MG63 (cell line): ENCODE results near the gene USH2A. TPM values are rescaled to one million over a fixed set of nuclear protein-coding genes. Genes with fewer than 3 reads are reported as not detected.
A peak's percentile ranks its signal among the peaks of the same experiment; 100 is the strongest.

Experiments used
- DNase-seq: peaks from one replicate; pipeline ENCODE4 v3.0.0-alpha.2; 2020
- H3K27me3 ChIP-seq: fragments of 250-450 bp; sonication (Bioruptor Pico); 2 replicates; pipeline ENCODE4 v1.5.1; 2020; ENCODE audit warnings: mild to moderate bottlenecking, moderate library complexity
- H3K36me3 ChIP-seq: fragments of 250-450 bp; sonication (Bioruptor Pico); 2 replicates; pipeline ENCODE4 v1.5.1; 2020; ENCODE audit warnings: mild to moderate bottlenecking, moderate library complexity
- H3K4me3 ChIP-seq: fragments of 250-450 bp; sonication (Bioruptor Pico); 2 replicates; pipeline ENCODE4 v1.5.1; 2020; ENCODE audit warnings: mild to moderate bottlenecking, moderate library complexity
- H3K9me3 ChIP-seq: fragments of 250-450 bp; sonication (Bioruptor Pico); 2 replicates; pipeline ENCODE4 v1.5.1; 2020; ENCODE audit warnings: mild to moderate bottlenecking, moderate library complexity
- total RNA-seq: library from RNA; depleted of rRNA; stranded (reverse); fragments of >200 nt; shearing (Covaris generic); gene quantifications from 2 replicates; pipeline ENCODE4 v1.2.3, GENCODE V29; 2014; ENCODE audit warnings: low replicate concordance

Gene USH2A
- total RNA-seq, 1 experiment from 2014 or later: 0.16 TPM

DNA sequence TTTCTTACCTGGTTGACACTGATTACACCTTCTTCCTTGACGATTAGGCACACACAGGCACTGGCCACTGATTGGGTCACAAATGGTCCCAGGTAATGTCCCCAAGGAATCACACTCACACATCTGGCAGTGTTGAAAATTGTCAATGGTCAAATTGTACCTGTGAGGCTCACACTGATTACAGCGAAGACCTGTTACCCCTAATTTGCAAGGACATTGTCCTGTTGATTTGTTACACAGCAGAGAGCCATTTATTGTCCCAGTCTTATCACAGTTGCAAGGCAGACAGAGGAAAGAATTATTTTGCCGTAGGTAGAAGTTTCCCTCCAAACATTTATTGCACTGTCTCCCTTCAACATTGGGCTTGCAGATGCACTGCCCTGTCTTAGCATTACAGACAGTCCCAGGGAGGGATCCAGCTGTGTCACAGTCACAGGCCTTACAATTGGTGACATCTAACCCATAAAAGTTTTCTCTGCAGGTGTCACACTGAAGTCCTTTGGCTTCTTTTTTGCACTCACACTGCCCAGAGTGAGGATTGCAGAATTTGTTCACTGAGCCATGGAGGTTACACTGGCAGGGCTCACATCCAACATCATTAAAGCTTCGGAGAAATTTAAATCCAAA, 176.6 kb downstream of the USH2A start:
- H3K36me3 ChIP-seq: no peaks in the 10 kb centered on the region
- no peak for DNase-seq
- no peak overlapping the region for H3K4me3 ChIP-seq
- H3K27me3 ChIP-seq: no peaks in the 10 kb centered on the region
- no peaks in the 10 kb centered on the region for H3K9me3 ChIP-seq

DNA sequence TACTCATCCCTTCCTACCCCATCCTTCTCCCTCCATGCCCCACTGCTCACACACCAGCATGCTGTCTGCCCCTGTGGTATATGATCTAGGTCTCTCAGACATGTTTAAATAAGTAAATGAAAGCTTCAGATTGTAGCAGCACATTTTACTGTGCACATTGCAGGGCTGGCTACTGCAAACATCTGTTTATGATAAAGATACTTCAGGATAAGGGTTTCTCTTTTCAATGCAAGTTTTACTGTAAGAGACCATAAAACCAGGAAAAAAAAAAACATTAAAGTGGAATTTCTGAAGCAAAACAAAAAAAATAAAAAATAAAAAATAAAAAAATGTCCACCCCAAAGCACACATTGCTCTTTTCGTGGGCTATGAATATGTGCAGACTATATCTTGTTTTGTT, 184.4 kb downstream of the USH2A start:
- no peak for DNase-seq
- H3K9me3 ChIP-seq: no peaks in the 10 kb centered on the region
- H3K27me3 ChIP-seq: no peaks in the 10 kb centered on the region
- no peak overlapping the region for H3K4me3 ChIP-seq
- H3K36me3 ChIP-seq: no peaks in the 10 kb centered on the region

DNA sequence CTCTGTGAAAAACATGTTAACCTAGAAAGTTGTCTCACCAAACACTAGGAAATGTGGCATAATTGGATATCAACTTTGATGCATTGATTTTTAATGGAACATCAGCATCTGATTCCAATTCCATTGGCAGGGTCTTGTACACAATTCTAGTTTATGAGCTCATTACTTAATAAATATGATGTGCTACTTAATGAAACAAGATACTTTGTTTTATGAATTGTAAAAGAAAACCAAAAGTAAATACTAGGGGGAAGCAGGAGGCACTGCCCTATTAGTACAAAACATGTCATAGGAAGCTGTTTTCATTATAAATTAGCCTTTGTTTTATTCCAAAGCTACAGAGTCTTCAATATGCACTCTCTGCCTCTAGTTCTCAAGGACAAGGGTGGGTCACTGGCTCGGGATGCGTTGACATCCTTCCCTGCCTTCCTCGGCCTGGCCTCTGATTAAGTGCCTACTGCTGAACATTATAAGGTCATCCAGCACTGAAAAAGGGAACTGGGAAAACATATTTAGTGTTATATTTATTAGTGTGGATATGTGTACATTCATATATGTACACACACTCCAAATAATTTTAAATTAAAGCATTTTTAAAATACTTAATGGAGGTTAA, 185.2 kb downstream of the USH2A start:
- Histone ChIP-seq H3K36me3 (no peaks in the 10 kb centered on the region), H3K4me3 (no peak overlapping the region), H3K9me3 (no peaks in the 10 kb centered on the region), H3K27me3 (no peaks in the 10 kb centered on the region)
- no peak for DNase-seq

DNA sequence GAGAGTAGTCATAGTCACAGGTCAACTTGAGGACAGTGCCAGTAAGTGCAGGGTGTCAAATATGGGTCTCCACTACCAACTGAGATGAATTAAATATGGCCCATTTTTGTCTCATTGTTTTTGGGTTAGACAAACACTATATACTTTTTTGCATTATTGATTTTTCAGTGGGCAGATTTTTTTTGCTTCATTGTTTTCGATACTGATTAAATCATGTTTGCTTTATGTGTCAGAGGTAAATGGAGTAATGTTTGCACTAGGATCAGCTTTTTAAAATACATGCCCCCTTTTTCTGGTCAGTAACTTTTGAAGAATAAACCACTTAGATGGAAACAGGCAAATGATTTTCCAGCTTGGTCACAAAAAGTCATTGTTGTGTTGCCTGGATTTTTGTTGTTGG, 199.0 kb downstream of the USH2A start:
- H3K9me3 ChIP-seq: peaks cover 4% of the 10 kb centered on the region
- no peak overlapping the region for H3K4me3 ChIP-seq
- H3K27me3 ChIP-seq: no peaks in the 10 kb centered on the region
- no peaks in the 10 kb centered on the region for H3K36me3 ChIP-seq
- no peak for DNase-seq

DNA sequence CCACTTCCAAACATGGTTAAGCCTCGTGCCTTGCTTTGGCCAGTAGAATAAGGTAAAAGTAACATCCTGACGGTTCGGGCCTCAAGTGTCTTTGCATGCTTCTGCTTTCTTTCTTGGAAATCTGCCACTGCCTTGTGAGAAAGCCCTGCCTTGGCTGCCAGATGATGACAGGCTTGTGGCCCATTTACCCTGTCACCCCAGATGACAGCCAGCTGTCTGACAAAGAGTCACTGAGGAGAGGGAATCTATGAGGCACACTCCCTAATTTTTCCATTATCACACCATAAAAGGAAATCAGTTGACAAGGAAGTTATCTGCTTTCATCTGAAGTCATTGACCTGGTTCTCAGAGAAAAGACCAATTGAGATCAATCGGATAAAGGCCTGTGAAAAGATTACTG, 199.8 kb downstream of the USH2A start:
- DNase-seq: no peak
- H3K36me3 ChIP-seq: no peaks in the 10 kb centered on the region
- no peak overlapping the region for H3K4me3 ChIP-seq
- peaks cover 4% of the 10 kb centered on the region for H3K9me3 ChIP-seq
- H3K27me3 ChIP-seq: no peaks in the 10 kb centered on the region

DNA sequence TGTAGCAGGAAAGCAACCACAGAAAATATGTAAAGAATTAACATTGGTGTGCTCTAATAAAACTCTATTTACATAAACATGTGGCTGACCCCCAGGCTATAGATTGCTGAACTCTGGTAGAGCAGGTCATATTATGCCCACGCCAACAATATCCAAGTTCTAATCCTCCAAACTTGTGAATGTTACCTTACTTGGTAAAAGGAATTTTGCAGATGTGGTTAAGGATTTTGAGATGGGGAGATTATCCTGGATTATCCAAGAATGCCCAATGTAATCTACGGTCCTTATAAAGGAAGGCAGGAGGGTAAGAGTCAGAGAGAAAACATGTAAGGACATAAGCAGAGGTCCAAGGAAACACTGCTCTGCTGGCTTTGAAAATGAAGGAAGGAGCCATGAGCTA, 201.0 kb downstream of the USH2A start:
- Histone ChIP-seq H3K4me3 (no peak overlapping the region), H3K27me3 (no peaks in the 10 kb centered on the region), H3K9me3 (peaks cover 4% of the 10 kb centered on the region), H3K36me3 (no peaks in the 10 kb centered on the region)
- peak; percentile 8 for DNase-seq

DNA sequence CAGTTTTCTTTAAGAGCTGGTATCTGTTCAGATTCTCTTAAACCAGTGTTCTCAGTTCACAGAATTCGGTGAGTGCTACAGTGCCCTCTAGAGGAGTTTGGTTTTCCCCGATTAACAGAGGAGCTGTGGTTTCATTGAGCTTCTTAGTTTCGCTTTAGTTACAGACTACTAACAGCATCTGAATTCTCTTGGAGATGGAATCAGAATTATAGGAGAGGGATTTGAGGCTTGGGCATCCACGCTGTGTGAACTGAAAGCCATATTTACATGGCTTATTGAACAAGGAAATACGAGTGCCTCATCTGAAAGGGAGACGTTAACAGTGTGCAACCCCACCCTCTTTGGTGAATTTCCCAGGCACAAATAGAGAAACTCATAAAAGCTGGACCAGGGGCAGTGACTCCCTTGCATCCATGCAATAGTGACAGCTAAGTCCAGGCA, 202.0 kb downstream of the USH2A start:
- Histone ChIP-seq H3K9me3 (peaks cover 2% of the 10 kb centered on the region), H3K27me3 (no peaks in the 10 kb centered on the region), H3K36me3 (no peaks in the 10 kb centered on the region), H3K4me3 (peak overlapping the region; percentile 47)
- peak; percentile 59 for DNase-seq

DNA sequence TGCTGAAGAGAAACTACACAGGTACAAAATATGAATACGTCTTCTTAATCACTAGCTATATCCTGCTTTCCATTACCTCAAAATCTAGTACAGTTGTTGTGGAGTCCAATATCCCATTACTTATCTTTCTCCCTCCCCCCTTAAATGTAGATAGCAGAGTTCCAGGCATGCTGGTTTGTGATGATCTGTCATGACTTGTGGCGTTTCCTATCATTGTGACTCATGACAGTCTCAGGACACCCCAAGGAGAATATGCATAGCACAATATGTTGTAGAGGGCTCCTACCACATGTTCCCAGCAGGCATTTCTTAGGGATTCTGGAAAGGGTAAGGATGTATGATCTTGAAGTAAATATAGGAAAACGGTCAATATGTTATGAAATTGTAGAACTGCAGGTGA, 206.9 kb downstream of the USH2A start:
- H3K27me3 ChIP-seq: no peaks in the 10 kb centered on the region
- H3K36me3 ChIP-seq: no peaks in the 10 kb centered on the region
- no peak for DNase-seq
- H3K4me3 ChIP-seq: no peak overlapping the region
- no peaks in the 10 kb centered on the region; the same call in 1 of the 2 replicates for H3K9me3 ChIP-seq

DNA sequence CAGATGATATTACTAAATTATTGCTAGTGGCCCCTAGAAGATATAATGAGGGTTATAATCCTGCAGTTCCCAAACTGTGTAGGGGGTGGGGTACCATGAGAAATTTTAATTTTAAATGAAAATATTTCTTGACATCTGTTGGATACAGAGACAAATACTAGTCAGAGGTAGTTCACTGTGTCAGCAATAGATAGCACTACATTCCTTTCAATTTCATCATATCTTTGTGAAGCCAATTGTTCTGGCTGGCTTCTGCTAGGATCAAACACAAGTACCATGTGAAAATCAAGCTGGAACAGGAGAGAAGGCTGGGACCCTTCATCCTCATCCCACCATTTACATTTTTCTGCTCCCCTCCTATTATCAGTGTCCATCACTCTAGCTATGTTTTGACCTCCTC, 208.1 kb downstream of the USH2A start:
- no peak for DNase-seq
- H3K36me3 ChIP-seq: no peaks in the 10 kb centered on the region
- H3K4me3 ChIP-seq: no peak overlapping the region
- no peaks in the 10 kb centered on the region for H3K27me3 ChIP-seq
- no peaks in the 10 kb centered on the region; the same call in 1 of the 2 replicates for H3K9me3 ChIP-seq

DNA sequence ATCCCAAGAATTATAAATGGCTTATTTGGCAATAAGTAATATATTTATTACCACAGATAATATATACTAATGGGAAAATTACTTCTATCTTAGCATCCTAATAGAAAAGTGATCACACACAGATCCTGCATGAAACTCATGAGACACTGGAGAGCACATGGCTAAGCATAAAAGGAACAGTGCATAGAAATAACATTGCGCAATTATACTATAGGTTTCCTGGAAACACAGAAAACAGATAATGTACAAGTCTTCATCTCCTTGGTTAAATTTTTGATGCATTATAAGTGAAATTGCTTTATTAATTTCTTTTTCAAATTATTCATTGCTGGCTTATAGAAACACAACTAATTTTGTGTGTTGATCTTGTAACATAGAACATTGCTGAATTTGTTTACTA, 210.4 kb downstream of the USH2A start:
- no peak overlapping the region for H3K4me3 ChIP-seq
- H3K36me3 ChIP-seq: no peaks in the 10 kb centered on the region
- H3K27me3 ChIP-seq: no peaks in the 10 kb centered on the region
- no peaks in the 10 kb centered on the region; the same call in 1 of the 2 replicates for H3K9me3 ChIP-seq
- DNase-seq: no peak

DNA sequence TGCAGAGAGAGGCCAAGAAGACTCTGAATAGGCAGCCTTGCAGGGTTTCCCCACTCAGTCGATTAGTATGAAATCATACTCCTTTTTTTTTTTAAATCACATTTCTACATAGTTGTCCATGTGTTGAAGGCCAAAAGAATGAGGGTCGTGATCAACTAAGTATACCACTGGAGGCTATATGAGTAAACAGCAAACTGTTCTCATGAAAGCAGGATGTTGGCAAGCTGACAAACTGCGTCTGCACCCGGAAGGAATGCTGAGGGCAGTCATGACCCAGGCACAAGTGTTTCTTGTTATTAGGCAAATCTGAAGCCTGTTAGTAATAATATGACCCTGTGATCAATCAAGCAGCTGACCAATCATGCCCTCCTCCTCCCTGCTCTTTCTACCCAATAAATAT, 213.2 kb downstream of the USH2A start:
- no peak overlapping the region for H3K4me3 ChIP-seq
- H3K36me3 ChIP-seq: no peaks in the 10 kb centered on the region
- no peaks in the 10 kb centered on the region; the same call in 1 of the 2 replicates for H3K9me3 ChIP-seq
- no peaks in the 10 kb centered on the region for H3K27me3 ChIP-seq
- DNase-seq: peak; percentile 56

DNA sequence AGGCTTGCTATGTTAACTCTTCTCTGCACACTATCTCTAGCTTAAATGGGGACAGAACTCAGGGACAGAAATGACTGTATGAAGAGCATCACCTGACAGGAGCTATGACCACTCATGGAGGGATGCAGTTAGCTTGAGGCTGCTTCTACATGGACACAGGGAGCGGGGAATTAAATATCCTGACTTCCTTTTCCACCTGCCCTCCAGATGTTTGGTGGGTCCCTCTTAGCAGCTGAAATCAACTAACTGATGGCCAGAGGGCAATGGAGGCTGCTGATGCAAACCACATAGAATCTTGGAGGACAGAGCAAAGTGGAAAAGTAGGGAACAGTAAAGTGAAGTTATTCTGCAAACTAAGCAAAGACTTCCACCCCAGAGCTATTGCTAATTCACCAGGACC, 214.1 kb downstream of the USH2A start:
- no peaks in the 10 kb centered on the region for H3K36me3 ChIP-seq
- no peaks in the 10 kb centered on the region for H3K27me3 ChIP-seq
- no peaks in the 10 kb centered on the region; the same call in 1 of the 2 replicates for H3K9me3 ChIP-seq
- no peak for DNase-seq
- H3K4me3 ChIP-seq: no peak overlapping the region

DNA sequence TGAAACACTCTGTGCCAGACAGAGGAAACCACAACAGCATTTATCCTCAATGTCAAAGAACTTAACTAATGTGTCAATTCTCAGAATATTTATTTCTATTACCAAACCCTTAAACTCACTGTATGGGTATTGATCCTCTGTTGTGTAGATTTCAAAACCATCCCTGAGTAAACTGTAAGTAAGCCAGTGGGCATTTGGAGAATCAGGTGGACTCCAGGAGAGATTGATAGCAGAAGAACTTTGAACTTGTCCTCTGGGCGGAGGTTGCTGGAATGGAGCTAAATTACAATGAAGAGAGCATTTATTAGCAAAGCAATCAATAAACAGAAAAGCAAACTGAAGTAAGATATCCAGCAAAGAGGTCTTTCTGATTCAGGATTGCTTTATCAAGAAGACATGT, 216.1 kb downstream of the USH2A start:
- H3K4me3 ChIP-seq: no peak overlapping the region
- no peaks in the 10 kb centered on the region for H3K36me3 ChIP-seq
- DNase-seq: no peak
- H3K9me3 ChIP-seq: no peaks in the 10 kb centered on the region
- H3K27me3 ChIP-seq: no peaks in the 10 kb centered on the region

DNA sequence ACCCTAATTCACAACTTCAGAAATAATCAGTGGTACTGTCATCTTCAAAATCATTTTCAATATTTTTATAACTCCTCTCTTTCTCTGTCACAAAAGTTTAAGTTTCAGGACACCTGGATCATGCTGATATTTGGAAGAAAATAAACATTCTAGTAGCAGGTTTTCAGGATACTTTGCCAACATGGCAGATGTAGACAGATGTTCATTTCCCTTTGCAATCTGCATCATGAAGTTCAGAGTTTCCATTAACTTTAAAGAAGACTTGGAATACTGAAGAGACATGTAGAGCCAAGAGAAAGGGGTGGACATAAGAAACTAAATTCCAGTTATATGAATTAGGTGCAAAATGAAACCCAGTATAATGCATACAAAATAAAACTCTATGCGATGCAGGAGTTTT, 218.1 kb downstream of the USH2A start:
- no peaks in the 10 kb centered on the region for H3K27me3 ChIP-seq

DNA sequence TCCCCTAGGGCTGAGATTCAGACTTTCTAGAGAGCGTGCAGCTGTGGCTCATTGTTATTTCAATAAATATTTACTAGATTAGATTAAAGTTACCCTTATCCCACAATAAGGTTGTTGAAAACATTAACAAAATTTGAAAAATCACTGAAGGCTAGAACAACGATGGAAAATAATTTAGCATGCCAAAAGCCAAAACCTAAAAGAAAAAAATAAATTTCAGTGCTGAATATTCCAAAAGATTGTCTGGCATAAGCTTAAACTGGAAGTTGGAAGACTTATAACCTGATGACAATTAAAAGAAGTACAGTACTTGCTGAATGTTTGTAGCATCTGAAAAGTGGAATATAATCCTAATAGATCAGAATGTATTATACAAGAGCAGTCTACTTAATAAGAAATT, 221.3 kb downstream of the USH2A start:
- H3K9me3 ChIP-seq: no peaks in the 10 kb centered on the region

More for the DNA sequence above, 218.1 kb downstream of the USH2A start:
- Histone ChIP-seq H3K36me3 (no peaks in the 10 kb centered on the region), H3K9me3 (no peaks in the 10 kb centered on the region), H3K4me3 (no peak overlapping the region)
- DNase-seq: no peak

DNA sequence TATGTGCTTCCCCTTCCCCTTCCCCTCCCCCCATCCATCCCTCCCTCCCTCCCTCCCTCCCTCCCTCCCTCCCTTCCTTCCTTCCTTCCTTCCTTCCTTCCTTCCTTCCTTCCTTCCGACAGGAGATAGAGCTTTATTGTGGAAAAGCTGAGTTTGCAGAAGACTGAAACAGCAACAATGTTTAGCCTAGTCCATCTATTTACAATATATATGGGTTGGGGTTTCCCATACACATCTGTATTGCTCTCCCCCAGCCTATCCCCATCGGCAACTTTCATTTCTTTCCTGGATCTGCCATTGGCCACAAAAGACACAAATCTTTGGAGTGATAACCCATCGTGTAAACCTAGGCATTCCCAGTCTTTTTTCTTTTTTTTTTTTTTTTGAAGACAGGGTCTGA, 222.3 kb downstream of the USH2A start:
- H3K4me3 ChIP-seq: no peak overlapping the region
- H3K27me3 ChIP-seq: no peaks in the 10 kb centered on the region
- no peaks in the 10 kb centered on the region for H3K9me3 ChIP-seq
- no peaks in the 10 kb centered on the region for H3K36me3 ChIP-seq
- no peak for DNase-seq

More for the DNA sequence above, 221.3 kb downstream of the USH2A start:
- DNase-seq: no peak
- no peak overlapping the region for H3K4me3 ChIP-seq
- no peaks in the 10 kb centered on the region for H3K36me3 ChIP-seq
- H3K27me3 ChIP-seq: no peaks in the 10 kb centered on the region

DNA sequence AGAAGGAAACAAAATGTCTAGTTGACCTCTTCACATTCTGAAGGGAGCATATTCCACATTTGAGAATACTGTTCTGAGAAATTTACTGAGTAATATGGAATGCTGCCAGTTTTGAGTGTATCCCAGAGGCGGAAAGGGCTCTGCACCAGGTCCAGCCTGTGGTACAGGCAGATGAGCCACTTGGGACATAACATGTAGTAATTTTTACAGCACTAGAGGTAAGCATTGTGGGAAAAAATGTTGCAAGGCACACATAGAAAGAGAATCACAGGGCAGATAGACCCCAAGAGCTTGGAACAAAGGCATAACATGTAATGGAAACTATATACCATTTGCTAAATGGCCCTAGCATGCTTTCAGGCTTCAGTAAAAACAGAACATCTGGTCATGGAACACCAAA, 228.5 kb downstream of the USH2A start:
- H3K4me3 ChIP-seq: no peak overlapping the region
- no peaks in the 10 kb centered on the region for H3K27me3 ChIP-seq
- H3K9me3 ChIP-seq: no peaks in the 10 kb centered on the region
- no peaks in the 10 kb centered on the region for H3K36me3 ChIP-seq
- DNase-seq: no peak

DNA sequence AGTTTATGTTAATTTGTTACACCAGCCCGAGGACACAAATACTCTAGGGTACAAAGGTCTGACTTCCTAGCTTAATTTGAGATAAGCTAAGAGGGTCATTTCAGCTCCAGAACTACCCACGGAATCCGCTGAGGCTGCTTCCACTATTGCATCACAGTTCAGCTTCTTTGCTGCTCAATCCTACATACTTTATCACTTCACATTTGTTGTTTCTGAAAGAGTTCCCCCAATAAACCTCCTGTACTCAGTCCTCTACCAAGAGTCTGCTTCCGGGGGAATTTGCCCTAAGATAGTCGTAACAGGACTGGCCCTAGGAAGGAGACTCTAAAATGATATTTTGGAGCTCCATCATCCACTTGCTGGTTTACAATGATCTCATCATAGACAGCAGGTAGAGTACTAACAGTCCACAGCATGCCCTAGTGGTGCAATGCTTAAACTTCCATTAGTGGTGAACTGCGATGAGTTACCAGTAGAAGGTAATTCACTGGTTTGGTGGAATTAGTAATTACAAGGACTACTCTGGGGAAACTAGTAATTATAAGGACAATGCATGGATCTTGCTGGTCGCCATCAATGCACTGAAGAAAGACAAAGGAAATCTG, 229.3 kb downstream of the USH2A start:
- H3K4me3 ChIP-seq: no peak overlapping the region
- no peaks in the 10 kb centered on the region for H3K9me3 ChIP-seq
- H3K36me3 ChIP-seq: no peaks in the 10 kb centered on the region
- no peak for DNase-seq
- no peaks in the 10 kb centered on the region for H3K27me3 ChIP-seq
